D341Med (cell line): Measurements from ENCODE around the gene PALLD.
"Not testable (repeated sequence)": the region's sequence is repeated elsewhere in the genome, so short reads cannot be mapped to it uniquely, and the experiment has no call there.

Experiments
- DNase-seq: peaks from one replicate; pipeline ENCODE4 v3.0.0; 2012; ENCODE audit warnings: low spot score

The PALLD gene

GRCh38 chr4:168677063-168677462 is 180.2 kb downstream of the PALLD start:
- DNase-seq = no peak

GRCh38 chr4:168677879-168678278 is 181.0 kb downstream of the PALLD start:
- no peak for DNase-seq

- no peak for DNase-seq
Measured at GRCh38 chr4:168678751-168679366, 182.0 kb downstream of the PALLD start.

- DNase-seq = no peak
Measured at GRCh38 chr4:168679397-168679796, 182.5 kb downstream of the PALLD start.

GRCh38 chr4:168679819-168680218 is 183.0 kb downstream of the PALLD start:
- no peak for DNase-seq

- no peak for DNase-seq
Measured at GRCh38 chr4:168682898-168683500, 186.1 kb downstream of the PALLD start.

- DNase-seq = no peak
Measured at GRCh38 chr4:168683595-168683994, 186.7 kb downstream of the PALLD start.

- DNase-seq = no peak
Measured at GRCh38 chr4:168685136-168685809, 188.4 kb downstream of the PALLD start.

GRCh38 chr4:168688584-168688983 is 191.7 kb downstream of the PALLD start:
- no peak for DNase-seq

GRCh38 chr4:168689791-168690190 is 192.9 kb downstream of the PALLD start:
- no peak for DNase-seq

GRCh38 chr4:168690199-168690598 is 193.3 kb downstream of the PALLD start:
- no peak for DNase-seq

- DNase-seq = no peak
Measured at GRCh38 chr4:168691631-168692369, 194.9 kb downstream of the PALLD start.

- no peak for DNase-seq
Measured at GRCh38 chr4:168693750-168694490, 197.1 kb downstream of the PALLD start.

GRCh38 chr4:168694667-168695066 is 197.8 kb downstream of the PALLD start:
- no peak for DNase-seq

- no peak for DNase-seq
Measured at GRCh38 chr4:168695288-168695687, 198.4 kb downstream of the PALLD start.

- DNase-seq = no peak
Measured at GRCh38 chr4:168696280-168696679, 199.4 kb downstream of the PALLD start.

- DNase-seq = no peak
Measured at GRCh38 chr4:168696826-168697225, 200.0 kb downstream of the PALLD start.

- no peak for DNase-seq
Measured at GRCh38 chr4:168699224-168699878, 202.5 kb downstream of the PALLD start.

GRCh38 chr4:168701061-168701460 is 204.2 kb downstream of the PALLD start:
- DNase-seq = no peak

GRCh38 chr4:168702581-168703087 is 205.8 kb downstream of the PALLD start:
- DNase-seq = not testable (repeated sequence)

GRCh38 chr4:168705121-168705520 is 208.3 kb downstream of the PALLD start:
- DNase-seq = no peak
